Vagina (tissue), 2 donors: Measurements from ENCODE around the gene ALG2. TPM values are rescaled to one million over a fixed set of nuclear protein-coding genes. Genes with fewer than 3 reads are reported as not detected.

Experiments used
- DNase-seq, 2 donors: peaks; one replicate each; pipeline ENCODE4 v3.0.0-alpha.2; 2017; ENCODE audit errors: extremely low spot score in 2 of 2
- H3K27ac ChIP-seq: fragments of 200-600 bp; sonication (generic); one replicate; pipeline ENCODE4 v1.5.1; 2019
- H3K27me3 ChIP-seq: fragments of 200-600 bp; sonication (generic); one replicate; pipeline ENCODE4 v1.5.1; 2019
- H3K36me3 ChIP-seq, 2 donors: fragments of 200-600 bp; sonication (generic); one replicate each; pipeline ENCODE4 v1.5.1; 2017 to 2019
- H3K4me1 ChIP-seq: fragments of 200-600 bp; sonication (generic); one replicate; pipeline ENCODE4 v1.5.1; 2019
- H3K4me3 ChIP-seq, 2 donors: fragments of 200-600 bp; sonication (generic); 1 replicate in 1 of 2; 2 replicates in 1 of 2; pipeline ENCODE4 v1.5.1; 2016 to 2019
- H3K9me3 ChIP-seq: fragments of 200-600 bp; sonication (generic); one replicate; pipeline ENCODE4 v1.5.1; 2019
- POLR2A ChIP-seq, 2 donors: fragments of 450-650 bp; IDR thresholded peaks; one replicate each; pipeline ENCODE4 v1.6.1; 2017; ENCODE audit warnings: antibody characterized with exemption in 2 of 2, mild to moderate bottlenecking in 2 of 2, moderate library complexity in 2 of 2
- POLR2AphosphoS5 ChIP-seq, 2 donors: sonication (generic); formaldehyde crosslinking; IDR thresholded peaks; one replicate each; pipeline ENCODE4 v1.9.0; 2017; ENCODE audit warnings: antibody characterized with exemption in 2 of 2, mild to moderate bottlenecking in 2 of 2, low read depth in 1 of 2; ENCODE audit not compliant: insufficient read depth in 1 of 2
- intact Hi-C: fragments of 100-400 bp; cut with DNase I; formaldehyde crosslinking; loops from one replicate; pipeline ENCODE4 v1.15.1; 2023
- total RNA-seq: library from RNA; depleted of rRNA; stranded (reverse); fragments of >200 nt; gene quantifications from one replicate; pipeline ENCODE4 v1.2.3, GENCODE V29; 2016
- TF ChIP-seq, protein P1 (sequence below), 3 experiments: fragments of 450-650 bp in 2 of 3; fragments of 200-600 bp in 1 of 3; sonication (generic) in 1 of 3; IDR thresholded peaks; one replicate each; pipeline ENCODE4 v1.5.1; 2017 to 2019; ENCODE audit warnings: antibody characterized with exemption in 3 of 3, mild to moderate bottlenecking in 2 of 3, moderate library complexity in 2 of 3

ALG2 gene
- total RNA-seq, 1 donor from 2014 or later, result 30.0 TPM

DNA sequence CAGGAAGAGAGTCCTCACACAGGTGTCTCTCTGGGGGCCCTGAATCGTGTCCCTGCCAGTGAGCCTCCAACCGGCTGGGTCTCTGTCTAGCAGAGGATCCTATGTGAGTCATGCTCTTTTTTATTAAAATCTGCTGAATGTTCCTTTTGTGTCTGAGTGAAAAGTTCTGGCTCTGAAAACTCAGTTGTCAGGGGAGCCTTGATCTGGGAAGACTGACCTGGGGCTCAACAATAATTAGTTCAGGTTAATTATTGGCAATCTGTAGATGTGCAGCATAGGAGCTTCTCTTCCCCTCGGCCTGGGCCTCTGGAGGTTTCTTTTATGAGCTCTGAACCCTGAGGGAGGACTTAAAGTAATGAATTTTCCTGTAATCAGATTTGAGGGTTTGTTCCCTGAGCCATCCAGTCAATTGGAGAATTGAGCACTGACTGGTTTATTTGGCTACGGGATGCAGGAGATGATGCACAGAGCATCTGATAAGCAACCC lies 45.2 kb downstream of the ALG2 start:
- Histone ChIP-seq H3K27ac (no peak overlapping the region), H3K9me3 (no peaks in the 10 kb centered on the region), H3K4me3 (no peak overlapping the region), H3K36me3 (no peaks in the 10 kb centered on the region), H3K27me3 (no peaks in the 10 kb centered on the region), H3K4me1 (no peaks in the 10 kb centered on the region)
- no peak for DNase-seq
- intact Hi-C loops, result no loop called here
- no peak for TF ChIP-seq POLR2A (IDR thresholded peaks at IDR 0.05)
- TF ChIP-seq POLR2AphosphoS5 (IDR thresholded peaks at IDR 0.05; ENCODE audit: insufficient read depth in 1 of 2, low read depth in 1 of 2), result no peak
- TF ChIP-seq, protein P1, sequence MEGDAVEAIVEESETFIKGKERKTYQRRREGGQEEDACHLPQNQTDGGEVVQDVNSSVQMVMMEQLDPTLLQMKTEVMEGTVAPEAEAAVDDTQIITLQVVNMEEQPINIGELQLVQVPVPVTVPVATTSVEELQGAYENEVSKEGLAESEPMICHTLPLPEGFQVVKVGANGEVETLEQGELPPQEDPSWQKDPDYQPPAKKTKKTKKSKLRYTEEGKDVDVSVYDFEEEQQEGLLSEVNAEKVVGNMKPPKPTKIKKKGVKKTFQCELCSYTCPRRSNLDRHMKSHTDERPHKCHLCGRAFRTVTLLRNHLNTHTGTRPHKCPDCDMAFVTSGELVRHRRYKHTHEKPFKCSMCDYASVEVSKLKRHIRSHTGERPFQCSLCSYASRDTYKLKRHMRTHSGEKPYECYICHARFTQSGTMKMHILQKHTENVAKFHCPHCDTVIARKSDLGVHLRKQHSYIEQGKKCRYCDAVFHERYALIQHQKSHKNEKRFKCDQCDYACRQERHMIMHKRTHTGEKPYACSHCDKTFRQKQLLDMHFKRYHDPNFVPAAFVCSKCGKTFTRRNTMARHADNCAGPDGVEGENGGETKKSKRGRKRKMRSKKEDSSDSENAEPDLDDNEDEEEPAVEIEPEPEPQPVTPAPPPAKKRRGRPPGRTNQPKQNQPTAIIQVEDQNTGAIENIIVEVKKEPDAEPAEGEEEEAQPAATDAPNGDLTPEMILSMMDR (IDR thresholded peaks at IDR 0.05), result no peak

DNA sequence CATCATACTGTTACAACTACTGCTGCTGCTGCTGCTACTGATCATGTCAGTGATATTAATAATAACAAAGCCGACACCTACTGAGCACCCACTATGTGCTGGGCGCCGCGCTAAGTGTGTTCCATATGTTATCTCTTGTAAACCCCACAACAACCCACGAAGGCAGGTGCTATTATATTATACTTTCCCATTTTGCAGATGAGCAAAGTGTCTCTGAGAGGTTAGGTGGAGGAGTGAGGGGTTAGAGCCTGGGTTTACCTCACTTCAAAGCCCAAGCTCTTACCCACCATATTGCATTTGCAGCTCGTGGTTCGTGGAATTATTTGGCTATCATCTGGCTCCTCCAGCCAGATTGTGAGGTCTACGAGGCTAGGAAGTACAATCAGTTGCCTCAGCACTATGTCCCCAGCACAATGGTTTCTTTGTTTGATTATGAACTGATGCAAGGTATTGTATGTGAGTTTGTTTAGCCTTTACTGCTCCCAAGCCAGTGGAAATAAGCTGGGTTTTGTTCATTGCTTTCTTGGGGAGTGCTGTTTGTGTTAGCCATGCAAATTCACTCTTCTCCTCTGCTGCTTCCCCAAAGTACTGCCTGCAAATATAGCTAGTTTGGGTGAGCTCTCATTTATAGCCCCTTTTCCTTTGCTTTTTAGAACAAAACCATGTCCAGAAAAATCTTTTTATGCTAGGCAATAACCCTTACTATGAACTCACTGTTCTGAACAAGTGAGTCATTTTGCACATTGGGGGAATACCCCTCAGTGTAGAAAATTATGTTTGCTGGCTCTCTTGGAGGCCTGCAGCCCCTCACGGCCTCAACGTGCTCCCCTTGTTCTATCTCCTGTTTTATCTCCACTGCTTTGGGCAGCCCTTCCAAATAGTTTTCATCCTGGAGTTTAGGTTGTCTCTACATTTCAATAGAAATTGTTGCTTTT lies 47.9 kb downstream of the ALG2 start:
- H3K27ac ChIP-seq, result no peak overlapping the region
- H3K27me3 ChIP-seq, result no peaks in the 10 kb centered on the region
- DNase-seq, result no peak
- H3K9me3 ChIP-seq, result no peaks in the 10 kb centered on the region
- intact Hi-C loops, result no loop called here
- TF ChIP-seq, protein P1 (IDR thresholded peaks at IDR 0.05), result no peak
- TF ChIP-seq POLR2A (IDR thresholded peaks at IDR 0.05), result no peak
- no peak for TF ChIP-seq POLR2AphosphoS5 (IDR thresholded peaks at IDR 0.05; ENCODE audit: insufficient read depth in 1 of 2, low read depth in 1 of 2)
- H3K36me3 ChIP-seq, result no peaks in the 10 kb centered on the region
- no peaks in the 10 kb centered on the region for H3K4me1 ChIP-seq
- H3K4me3 ChIP-seq, result no peak overlapping the region

DNA sequence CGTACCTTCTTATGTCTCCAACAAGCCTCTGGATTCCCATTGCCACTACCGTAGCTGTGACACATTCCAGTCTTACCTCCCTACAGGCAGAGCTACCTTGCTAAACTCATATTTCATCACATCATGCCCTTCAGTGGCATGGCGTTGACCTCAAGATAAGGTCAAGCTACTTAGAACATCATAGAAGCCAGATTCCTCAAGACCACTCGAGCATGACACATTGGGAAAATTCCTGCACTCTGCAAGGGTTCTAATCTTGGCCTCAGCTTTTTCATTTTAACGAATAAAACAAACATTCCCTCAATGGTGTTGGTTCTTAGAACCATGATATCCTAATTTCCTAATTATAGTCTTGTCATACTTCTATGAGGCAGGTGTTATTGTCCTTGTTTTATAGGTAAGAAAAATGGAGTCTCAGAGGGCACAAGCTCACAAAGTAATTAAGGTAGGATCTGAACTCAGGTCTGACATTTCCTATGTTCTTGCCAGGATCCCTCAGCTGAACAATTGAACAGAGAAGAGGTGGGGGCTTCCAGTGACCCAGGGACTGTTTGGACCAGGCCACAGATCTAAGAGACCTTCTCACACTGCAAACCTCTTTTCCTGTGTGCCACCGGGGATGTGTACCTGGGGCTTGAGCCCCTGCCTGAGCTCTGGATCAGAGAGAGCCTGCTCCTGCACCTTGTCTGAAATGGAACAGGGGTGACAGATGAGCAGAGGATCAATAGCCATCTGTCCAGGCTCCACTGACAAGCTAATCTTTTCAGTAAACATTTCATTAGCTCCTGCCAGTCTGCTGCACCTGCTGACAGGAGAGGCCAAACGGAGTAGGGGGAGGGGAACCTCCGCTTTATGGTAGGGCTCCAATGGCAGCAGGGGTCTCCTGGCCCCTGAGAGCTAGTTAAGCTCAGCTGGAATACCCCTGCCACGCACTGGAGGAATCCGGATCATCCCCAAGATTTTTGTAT lies 49.3 kb downstream of the ALG2 start:
- Histone ChIP-seq H3K4me3 (no peak overlapping the region), H3K27me3 (no peaks in the 10 kb centered on the region), H3K36me3 (no peaks in the 10 kb centered on the region), H3K4me1 (no peaks in the 10 kb centered on the region), H3K9me3 (no peaks in the 10 kb centered on the region), H3K27ac (no peak overlapping the region)
- intact Hi-C loops, result no loop called here
- TF ChIP-seq POLR2A (IDR thresholded peaks at IDR 0.05) (no peak), POLR2AphosphoS5 (IDR thresholded peaks at IDR 0.05; ENCODE audit: insufficient read depth in 1 of 2, low read depth in 1 of 2) (no peak)
- TF ChIP-seq, protein P1 (IDR thresholded peaks at IDR 0.05), result no peak
- DNase-seq, result no peak

DNA sequence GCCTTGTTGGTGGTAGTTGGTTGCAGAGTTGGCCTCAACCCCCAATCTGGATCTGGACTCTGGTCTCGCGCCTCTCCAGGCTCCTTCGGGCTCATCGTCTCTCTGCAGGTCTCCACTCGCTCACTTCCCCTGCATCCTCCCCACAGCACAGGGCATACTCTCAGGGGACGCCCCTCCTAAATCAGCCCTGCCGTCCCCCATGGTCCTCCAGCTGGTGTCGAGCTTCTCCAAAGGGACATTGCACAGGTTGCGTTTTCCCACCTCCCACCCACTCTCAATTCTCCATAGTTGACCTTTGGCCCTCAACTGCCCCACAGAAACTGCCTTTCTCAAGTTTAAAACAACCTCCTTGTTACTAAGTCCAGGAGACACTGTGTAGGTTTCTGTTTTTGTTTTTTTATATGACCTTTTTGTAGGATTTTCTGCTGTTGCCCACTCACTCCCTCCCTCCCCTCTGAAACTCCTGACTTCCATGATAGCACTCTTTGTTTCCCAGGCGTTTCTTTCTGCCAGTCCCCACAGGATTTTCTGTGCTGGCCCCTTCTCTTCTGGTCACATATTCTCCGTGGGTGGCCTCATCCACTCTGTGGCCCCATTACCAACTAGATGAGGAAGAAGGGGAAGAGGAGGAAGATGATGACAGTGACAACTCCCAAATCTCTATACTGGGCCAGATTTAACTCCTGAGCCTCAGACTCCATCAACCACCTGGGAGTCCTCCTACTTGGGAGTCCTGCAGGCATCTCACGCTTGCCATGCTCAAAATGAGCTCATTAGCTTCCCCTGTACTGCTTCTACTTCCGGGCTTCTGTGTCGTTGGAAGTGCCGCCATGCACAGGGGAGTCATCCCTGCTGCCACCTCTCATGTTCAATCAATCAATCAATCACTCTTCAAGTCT lies 50.3 kb downstream of the ALG2 start:
- no peaks in the 10 kb centered on the region for H3K9me3 ChIP-seq
- no peak for DNase-seq
- H3K4me3 ChIP-seq, result no peak overlapping the region
- no peak for TF ChIP-seq POLR2A (IDR thresholded peaks at IDR 0.05)
- intact Hi-C loops, result no loop called here
- no peaks in the 10 kb centered on the region for H3K36me3 ChIP-seq
- H3K27ac ChIP-seq, result no peak overlapping the region
- no peaks in the 10 kb centered on the region for H3K27me3 ChIP-seq
- H3K4me1 ChIP-seq, result no peaks in the 10 kb centered on the region
